Liver (tissue), 3 donors: ENCODE data around the gene GALNT9.

ENCODE experiments used
- CTCF ChIP-seq: fragments of 150-350 bp; IDR thresholded peaks from 2 replicates; pipeline ENCODE4 v1.5.1; 2017; ENCODE audit warnings: improper control_type of control experiment, low read depth, low read length; ENCODE audit not compliant: missing input control
- GABPA ChIP-seq, 2 donors: IDR thresholded peaks in 1 of 2; conservative IDR thresholded peaks in 1 of 2; 2 replicates each; pipeline ENCODE4 v1.6.1; 2016; ENCODE audit warnings: antibody characterized with exemption in 2 of 2, mild to moderate bottlenecking in 1 of 2, moderate library complexity in 1 of 2
- HNF4A ChIP-seq, 2 donors: conservative IDR thresholded peaks; 2 replicates each; pipeline ENCODE4 v1.6.1; 2016; ENCODE audit warnings: antibody characterized with exemption in 2 of 2, mild to moderate bottlenecking in 2 of 2
- JUND ChIP-seq, 2 donors: IDR thresholded peaks; 2 replicates each; pipeline ENCODE4 v1.6.1; 2016; ENCODE audit warnings: antibody characterized with exemption in 2 of 2
- MAX ChIP-seq: IDR thresholded peaks from 2 replicates; pipeline ENCODE4 v1.6.1; 2016; ENCODE audit warnings: antibody characterized with exemption
- RAD21 ChIP-seq, 2 donors: IDR thresholded peaks; 2 replicates each; pipeline ENCODE4 v1.6.1; 2016; ENCODE audit warnings: antibody characterized with exemption in 2 of 2, mild to moderate bottlenecking in 2 of 2
- REST ChIP-seq: IDR thresholded peaks from 2 replicates; pipeline ENCODE4 v1.6.1; 2016; ENCODE audit warnings: antibody characterized with exemption, mild to moderate bottlenecking
- RXRA ChIP-seq, 2 donors: IDR thresholded peaks; 2 replicates each; pipeline ENCODE4 v1.6.1; 2017 to 2018; ENCODE audit warnings: antibody characterized with exemption in 2 of 2, mild to moderate bottlenecking in 1 of 2
- TAF1 ChIP-seq: conservative IDR thresholded peaks from 2 replicates; pipeline ENCODE4 v1.6.1; 2016; ENCODE audit warnings: antibody characterized with exemption, mild to moderate bottlenecking
- YY1 ChIP-seq: IDR thresholded peaks from 2 replicates; pipeline ENCODE4 v1.6.1; 2016; ENCODE audit warnings: antibody characterized with exemption, mild to moderate bottlenecking
- ZBTB33 ChIP-seq: IDR thresholded peaks from 2 replicates; pipeline ENCODE4 v1.6.1; 2016; ENCODE audit warnings: antibody characterized with exemption
- donor health status: healthy.
- donor health status: healthy.

GRCh38 chr12:132259872-132260695, 69.3 kb downstream of the GALNT9 start:
- TF ChIP-seq RAD21 (IDR thresholded peaks at IDR 0.05) = no peak
- TF ChIP-seq CTCF = no peak
- no peak for TF ChIP-seq HNF4A (conservative IDR thresholded peaks at IDR 0.05)
- TF ChIP-seq JUND (IDR thresholded peaks at IDR 0.05) = no peak
- TF ChIP-seq TAF1 = no peak
- no peak for TF ChIP-seq GABPA (IDR thresholded peaks at IDR 0.05 in 1 of 2, conservative IDR thresholded peaks at IDR 0.05 in 1 of 2)
- no peak for TF ChIP-seq REST
- no peak for TF ChIP-seq ZBTB33
- no peak for TF ChIP-seq RXRA (IDR thresholded peaks at IDR 0.05)
- TF ChIP-seq YY1 = no peak
- no peak for TF ChIP-seq MAX
